HUDEP-2 (cell line): Measurements from ENCODE around the gene SATB2.
A peak's percentile ranks its signal among the peaks of the same experiment; 100 is the strongest.

Experiments
- DNase-seq, 76 experiments: peaks; one replicate each; lab custom pipeline; 2025; ENCODE audit not compliant: unreplicated experiment in 76 of 76; lab: John Stamatoyannopoulos, UW

The SATB2 gene

GRCh38 chr2:199455210-199455544, 2.6 kb downstream of the SATB2 start:
- no peak for DNase-seq

DNA sequence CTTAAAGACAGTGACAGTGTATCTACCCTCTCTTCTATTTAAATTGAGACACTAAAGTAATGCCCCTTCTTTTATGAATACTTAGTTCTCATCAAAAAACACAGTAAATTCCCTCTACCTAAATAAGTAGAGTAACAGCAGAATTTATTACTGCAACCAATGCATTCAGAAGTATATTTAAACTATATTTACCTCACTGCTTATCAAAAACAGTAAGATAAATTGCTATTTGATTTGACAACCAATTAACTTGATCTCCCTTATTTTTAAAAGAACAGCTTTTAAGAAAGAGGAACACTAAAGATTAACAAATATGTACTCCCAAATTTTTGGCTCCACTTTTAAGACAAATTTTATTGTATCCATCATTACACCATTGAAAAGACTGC, 4.8 kb downstream of the SATB2 start:
- no peak for DNase-seq

GRCh38 chr2:199452260-199452990, 5.3 kb downstream of the SATB2 start:
- DNase-seq: peak in 1 of 76 experiments; percentile 28

DNA sequence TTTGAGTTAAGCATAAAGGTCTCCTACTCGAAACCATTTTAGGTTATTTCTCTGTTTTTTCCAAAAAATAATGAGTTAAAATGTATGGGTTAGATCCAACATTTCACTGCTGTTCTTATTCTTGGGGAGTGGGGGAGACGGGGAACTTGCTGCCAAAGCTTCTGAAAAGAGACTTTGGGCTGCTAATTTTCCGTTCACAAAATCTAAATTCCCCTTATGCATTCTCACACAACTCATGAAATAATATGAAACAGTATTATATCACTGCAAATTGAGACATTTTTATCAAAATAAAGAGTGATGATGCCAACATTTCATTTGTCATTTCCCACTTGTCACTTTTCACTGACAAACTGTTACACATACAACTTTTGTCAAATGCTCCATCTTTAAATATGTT, 7.8 kb downstream of the SATB2 start:
- DNase-seq: no peak

- no peak for DNase-seq
Measured at GRCh38 chr2:199449455-199449854, 8.3 kb downstream of the SATB2 start.

DNA sequence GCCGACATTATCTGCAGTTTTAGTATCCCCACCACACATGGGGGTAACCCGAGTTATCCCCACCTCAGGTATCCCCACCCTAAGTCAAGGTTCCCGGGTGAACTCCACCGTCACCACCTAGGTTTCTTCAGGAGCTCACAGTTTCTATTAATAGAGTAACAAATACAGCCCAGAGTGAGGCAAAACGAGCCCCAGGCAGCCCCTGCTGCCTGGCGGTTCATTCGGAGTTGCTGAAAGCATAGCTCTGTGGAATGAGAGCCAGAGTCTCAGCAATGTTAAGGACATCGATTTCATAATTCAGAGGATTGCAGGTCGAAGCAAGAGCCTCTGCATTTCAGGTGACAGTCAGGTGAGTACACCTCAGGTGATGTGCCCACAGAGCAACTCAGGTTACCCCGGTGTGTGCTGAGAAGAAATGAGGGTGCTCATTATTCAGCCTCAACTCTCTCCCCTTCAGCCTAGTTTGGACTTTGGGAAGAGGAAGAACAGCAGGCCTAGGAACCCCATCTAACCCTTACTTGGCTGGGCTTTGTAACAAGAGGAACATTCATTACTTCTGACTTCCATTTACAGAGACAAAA, 10.7 kb downstream of the SATB2 start:
- no peak for DNase-seq

DNA sequence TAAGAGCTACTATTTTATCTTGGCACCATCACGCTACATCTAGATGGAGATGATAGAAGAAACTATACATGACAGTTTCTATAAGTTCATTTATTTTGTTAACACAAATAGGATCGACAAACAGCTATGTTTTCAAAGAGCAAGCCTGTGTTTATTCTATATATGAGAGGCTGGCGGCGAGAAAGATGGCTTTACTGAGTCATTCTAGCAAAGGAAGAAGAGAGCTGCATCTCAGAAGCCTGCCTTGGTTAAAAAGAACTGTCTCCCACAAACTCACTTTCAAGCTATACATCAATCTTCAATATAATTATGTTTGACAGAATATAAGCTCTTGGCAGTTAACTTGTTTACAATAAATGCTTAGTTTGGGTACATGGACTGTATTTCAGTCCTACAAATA, 13.0 kb downstream of the SATB2 start:
- no peak for DNase-seq

DNA sequence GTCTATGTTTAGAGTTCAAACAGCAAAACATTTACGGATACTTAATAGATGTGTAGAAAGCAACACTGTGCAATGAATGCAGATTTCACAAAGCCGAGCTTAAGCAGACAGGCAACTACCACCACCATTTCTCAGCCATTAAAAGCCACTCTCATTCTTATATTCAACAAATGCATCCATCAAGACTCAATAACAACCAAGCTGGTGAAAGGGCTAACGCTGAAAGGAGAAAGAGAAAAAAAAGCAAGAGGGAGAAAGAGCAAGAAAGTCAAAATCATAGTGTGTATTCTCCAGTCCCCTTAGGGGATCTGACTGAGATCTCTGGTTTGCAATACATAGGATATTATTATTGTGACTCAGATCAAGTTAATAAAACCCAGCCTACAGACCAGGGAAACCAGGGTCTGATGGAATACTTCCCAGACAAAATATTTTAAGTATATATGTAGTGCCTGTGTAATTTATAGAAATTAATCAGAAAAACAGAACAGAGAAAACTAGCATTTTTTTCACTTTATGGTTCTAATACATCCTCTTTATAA, 14.1 kb downstream of the SATB2 start:
- no peak for DNase-seq

GRCh38 chr2:199442173-199442572, 15.6 kb downstream of the SATB2 start:
- DNase-seq: no peak

DNA sequence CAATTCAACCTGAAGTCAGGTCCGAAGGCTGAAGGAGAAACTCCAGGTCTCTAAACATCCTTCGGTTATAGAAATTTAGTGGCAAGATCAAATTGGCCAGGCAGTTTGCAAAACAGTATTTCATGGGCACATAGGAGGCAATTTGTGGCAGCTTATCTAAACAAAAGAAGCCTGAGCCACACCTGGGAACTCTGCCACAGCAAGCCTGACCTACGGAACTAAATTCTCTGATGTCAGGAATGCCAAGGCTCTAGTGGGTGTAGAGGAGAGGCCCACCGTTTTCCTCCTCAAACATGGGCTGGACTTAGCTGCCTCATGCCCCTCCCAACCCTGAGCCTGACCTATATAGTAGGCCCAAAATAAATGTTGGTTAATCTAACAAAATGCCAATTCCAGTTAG, 16.0 kb downstream of the SATB2 start:
- no peak for DNase-seq

GRCh38 chr2:199440118-199440517, 17.6 kb downstream of the SATB2 start:
- DNase-seq: no peak

DNA sequence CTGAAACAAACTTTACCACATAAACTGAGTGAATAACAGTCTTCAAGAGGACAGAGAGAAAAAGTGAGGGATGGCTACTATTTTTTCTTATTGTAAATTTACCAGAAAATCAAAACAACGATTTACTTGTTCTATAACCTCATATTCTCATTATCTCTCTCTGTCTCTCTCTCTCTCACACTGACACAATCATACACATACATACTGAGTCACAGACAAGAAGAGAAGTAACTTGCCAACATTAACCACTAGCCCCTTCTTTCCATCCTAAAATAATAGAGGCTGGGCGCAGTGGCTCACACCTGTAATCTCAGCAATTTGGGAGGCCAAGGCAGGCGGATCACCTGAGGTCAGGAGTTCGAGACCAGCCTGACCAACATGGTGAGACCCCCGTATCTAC, 18.2 kb downstream of the SATB2 start:
- no peak for DNase-seq

DNA sequence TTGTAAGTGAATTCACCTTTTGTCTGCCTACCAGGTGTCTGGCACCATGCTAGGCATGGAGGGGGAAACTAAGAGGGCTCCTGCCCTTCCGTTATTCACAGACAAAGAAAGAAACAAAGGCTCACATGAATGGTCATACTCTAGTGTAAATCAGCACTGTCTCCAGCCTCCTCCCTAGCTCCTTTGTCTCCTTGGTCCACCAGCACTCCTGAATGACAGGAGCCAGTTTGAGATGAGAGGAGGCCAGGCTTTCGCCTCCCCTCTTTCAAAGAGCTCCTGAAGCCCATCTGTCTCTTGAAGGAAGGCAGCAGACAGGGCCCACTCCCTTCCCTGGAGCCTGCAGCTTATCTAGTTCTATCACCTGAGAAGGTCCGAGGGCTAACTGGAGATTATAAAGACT, 18.7 kb downstream of the SATB2 start:
- DNase-seq: peak in 3 of 76 experiments; percentile 5 to 10 (median 7)

DNA sequence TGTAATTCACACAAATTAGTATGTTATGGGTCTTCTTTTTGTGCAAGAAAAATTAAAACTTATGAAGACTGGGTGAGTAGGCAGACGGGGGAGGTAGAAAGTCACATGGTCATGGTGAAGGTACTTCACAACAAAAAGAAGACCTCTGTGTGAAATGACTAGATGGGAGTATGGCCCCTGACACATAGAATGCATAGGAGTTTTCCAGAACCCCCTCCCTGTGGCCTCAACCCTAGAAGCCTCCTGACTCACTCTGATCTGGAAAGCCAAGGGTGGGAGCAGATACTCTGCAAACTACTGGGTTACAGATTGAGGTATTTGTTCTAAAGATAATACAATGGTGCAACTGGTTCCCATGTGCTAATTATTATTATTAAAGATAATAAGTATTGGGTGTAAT, 23.2 kb downstream of the SATB2 start:
- no peak for DNase-seq

- no peak for DNase-seq
Measured at GRCh38 chr2:199433204-199433832, 24.4 kb downstream of the SATB2 start.

GRCh38 chr2:199431746-199432213, 26.0 kb downstream of the SATB2 start:
- peak in 1 of 76 experiments; percentile 9 for DNase-seq

DNA sequence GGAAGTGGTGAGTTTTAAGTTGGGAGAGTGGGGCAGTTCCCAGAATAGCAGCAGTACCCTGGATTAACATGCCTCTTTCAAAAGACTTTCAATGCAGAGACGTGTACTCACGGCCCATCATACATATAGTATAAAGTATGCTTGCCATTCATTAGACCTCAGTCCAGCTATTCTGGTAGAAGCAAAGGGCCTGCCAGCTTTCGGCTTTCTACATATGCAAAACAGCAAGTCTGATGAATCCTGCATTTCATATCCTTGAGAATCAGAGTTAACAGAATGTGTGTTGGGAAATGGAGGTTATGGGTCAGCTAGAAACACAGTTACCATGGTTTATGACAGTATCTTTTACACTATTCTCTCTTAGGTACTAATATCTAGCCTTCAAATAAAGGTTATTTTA, 27.5 kb downstream of the SATB2 start:
- DNase-seq: no peak

DNA sequence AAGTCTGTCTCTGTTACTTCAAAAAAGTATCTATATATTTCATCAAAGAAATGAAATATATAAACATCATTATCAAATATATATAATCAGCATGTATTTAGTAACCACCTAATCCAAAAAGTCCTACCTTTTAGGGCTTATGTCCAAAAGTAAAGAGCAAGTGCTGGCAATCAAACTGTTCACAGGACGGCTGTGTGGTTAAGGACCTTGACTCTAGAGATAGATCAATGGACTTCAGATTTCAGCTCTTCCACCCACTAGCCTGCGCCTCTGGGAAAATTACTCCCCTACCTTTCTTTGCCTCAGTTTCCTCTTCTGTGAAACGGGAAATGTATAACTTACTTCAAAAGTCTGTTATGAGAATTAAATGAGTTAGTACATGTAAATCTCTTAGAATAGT, 29.4 kb downstream of the SATB2 start:
- no peak for DNase-seq

DNA sequence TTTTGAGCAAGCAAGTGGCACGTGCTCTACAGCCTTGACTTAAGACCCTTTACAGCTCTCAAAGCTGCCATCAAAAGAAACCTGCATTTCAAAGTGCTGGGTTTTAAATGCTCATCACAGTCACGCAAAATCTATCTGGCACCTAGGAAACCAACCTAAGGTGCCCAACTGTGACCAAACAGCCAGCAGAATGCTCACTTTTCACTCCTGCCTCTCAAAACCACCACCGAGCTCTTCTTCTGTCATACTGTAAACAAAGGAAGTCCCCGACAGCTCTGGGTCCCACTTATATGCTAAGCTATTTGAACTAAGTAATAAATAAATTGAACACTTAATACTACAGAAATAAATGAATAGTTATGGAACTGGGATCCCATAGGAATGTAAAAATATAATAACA, 33.6 kb downstream of the SATB2 start:
- DNase-seq: no peak

DNA sequence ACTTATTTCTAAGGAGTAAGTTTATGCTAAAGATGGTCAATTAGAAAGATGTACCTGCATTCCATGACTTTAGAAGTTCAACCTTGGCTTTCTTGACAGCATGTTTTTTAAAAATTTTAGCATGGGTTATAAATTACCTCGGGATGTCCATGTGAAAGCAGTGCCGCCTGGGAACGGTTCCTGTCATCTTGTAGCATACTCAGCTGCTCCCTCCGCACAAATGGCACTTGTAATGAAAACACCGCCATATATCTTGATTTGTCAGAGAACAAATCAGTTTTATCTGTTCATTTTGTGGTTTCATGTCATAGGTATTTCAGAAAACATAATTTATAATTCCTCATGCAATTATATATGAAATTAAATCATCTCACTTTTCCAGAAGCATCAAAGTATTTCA, 38.3 kb downstream of the SATB2 start:
- no peak for DNase-seq

DNA sequence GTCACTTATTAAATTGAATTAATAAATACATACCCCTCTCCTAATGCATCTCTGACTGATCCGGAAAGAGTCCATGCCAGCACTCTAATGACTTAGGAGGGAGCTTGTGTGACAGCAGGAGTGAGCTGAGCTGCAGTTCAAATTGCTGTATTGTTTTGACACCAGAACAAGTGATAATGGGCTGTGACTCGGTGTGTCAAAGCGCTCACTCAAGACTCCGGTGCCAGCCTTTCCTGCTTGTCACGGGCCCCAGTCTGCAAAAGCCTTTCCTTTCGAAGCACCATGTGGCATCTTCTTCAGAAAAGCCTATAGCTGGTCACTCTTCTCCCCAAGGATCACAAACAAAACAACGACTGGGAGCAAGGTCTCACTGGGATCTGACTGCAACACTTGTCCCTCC, 43.3 kb downstream of the SATB2 start:
- no peak for DNase-seq

DNA sequence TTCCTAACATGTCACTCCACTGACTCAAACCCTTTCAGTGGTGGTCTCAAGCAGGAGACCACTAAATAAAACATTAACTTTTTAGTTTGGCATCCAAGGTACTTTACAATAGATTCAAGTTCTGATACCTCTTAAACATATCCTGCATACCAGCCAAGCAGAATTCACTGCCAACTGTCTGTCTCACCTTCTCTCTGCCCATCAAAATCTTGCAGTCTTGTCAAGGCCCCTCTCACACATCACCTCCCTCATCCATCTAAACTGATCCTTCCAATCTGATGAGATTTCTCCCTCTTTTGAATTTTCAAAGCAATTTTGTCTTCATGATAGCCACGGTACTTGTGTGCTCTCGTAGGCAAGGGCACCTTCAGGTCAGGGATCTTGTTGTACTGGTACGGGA, 43.7 kb downstream of the SATB2 start:
- DNase-seq: no peak
